ENCODE data around the gene ANGPT4.

ANGPT4 gene

GRCh38 chr20:952196-952795, 36.2 kb upstream of the ANGPT4 start:
- no peak overlapping the region for H2AFZ ChIP-seq (ENCODE audit: low read depth, low read length)
- H3K4me1 ChIP-seq (ENCODE audit: insufficient read depth, low read length), result no peaks in the 10 kb centered on the region
- no peaks in the 10 kb centered on the region for H3K27me3 ChIP-seq (ENCODE audit: insufficient read depth, low read length)
- no peaks in the 10 kb centered on the region for H3K9me3 ChIP-seq (ENCODE audit: low read length)
- no peak overlapping the region for H3K4me3 ChIP-seq (ENCODE audit: low read length)
- H3K36me3 ChIP-seq (ENCODE audit: insufficient read depth, low read length), result no peaks in the 10 kb centered on the region

GRCh38 chr20:951384-952169, 35.4 kb upstream of the ANGPT4 start:
- no peak overlapping the region for H3K4me3 ChIP-seq (ENCODE audit: low read length)
- no peaks in the 10 kb centered on the region for H3K36me3 ChIP-seq (ENCODE audit: insufficient read depth, low read length)
- H3K27me3 ChIP-seq (ENCODE audit: insufficient read depth, low read length), result no peaks in the 10 kb centered on the region

GRCh38 chr20:949717-950116, 33.6 kb upstream of the ANGPT4 start:
- Histone ChIP-seq H2AFZ (ENCODE audit: low read depth, low read length) (no peak overlapping the region), H3K9me3 (ENCODE audit: low read length) (no peaks in the 10 kb centered on the region), H3K27me3 (ENCODE audit: insufficient read depth, low read length) (no peaks in the 10 kb centered on the region), H3K4me1 (ENCODE audit: insufficient read depth, low read length) (no peaks in the 10 kb centered on the region), H3K36me3 (ENCODE audit: insufficient read depth, low read length) (no peaks in the 10 kb centered on the region), H3K4me3 (ENCODE audit: low read length) (no peak overlapping the region)

More at GRCh38 chr20:951384-952169, 35.4 kb upstream of the ANGPT4 start:
- H2AFZ ChIP-seq (ENCODE audit: low read depth, low read length), result no peak overlapping the region
- H3K4me1 ChIP-seq (ENCODE audit: insufficient read depth, low read length), result no peaks in the 10 kb centered on the region
- no peaks in the 10 kb centered on the region for H3K9me3 ChIP-seq (ENCODE audit: low read length)

- Histone ChIP-seq H3K4me1 (ENCODE audit: insufficient read depth, low read length) (no peaks in the 10 kb centered on the region), H3K36me3 (ENCODE audit: insufficient read depth, low read length) (no peaks in the 10 kb centered on the region), H3K9me3 (ENCODE audit: low read length) (no peaks in the 10 kb centered on the region), H2AFZ (ENCODE audit: low read depth, low read length) (no peak overlapping the region), H3K27me3 (ENCODE audit: insufficient read depth, low read length) (no peaks in the 10 kb centered on the region), H3K4me3 (ENCODE audit: low read length) (no peak overlapping the region)
Measured at GRCh38 chr20:946826-947225, 30.7 kb upstream of the ANGPT4 start.

GRCh38 chr20:945841-946240, 29.7 kb upstream of the ANGPT4 start:
- H3K4me1 ChIP-seq (ENCODE audit: insufficient read depth, low read length), result no peaks in the 10 kb centered on the region
- no peaks in the 10 kb centered on the region for H3K9me3 ChIP-seq (ENCODE audit: low read length)
- H3K4me3 ChIP-seq (ENCODE audit: low read length), result no peak overlapping the region
- no peaks in the 10 kb centered on the region for H3K27me3 ChIP-seq (ENCODE audit: insufficient read depth, low read length)
- H3K36me3 ChIP-seq (ENCODE audit: insufficient read depth, low read length), result no peaks in the 10 kb centered on the region
- no peak overlapping the region for H2AFZ ChIP-seq (ENCODE audit: low read depth, low read length)

GRCh38 chr20:944774-945410, 28.8 kb upstream of the ANGPT4 start:
- Histone ChIP-seq H3K4me3 (ENCODE audit: low read length) (no peak overlapping the region), H2AFZ (ENCODE audit: low read depth, low read length) (no peak overlapping the region), H3K4me1 (ENCODE audit: insufficient read depth, low read length) (no peaks in the 10 kb centered on the region), H3K27me3 (ENCODE audit: insufficient read depth, low read length) (no peaks in the 10 kb centered on the region), H3K9me3 (ENCODE audit: low read length) (no peaks in the 10 kb centered on the region), H3K36me3 (ENCODE audit: insufficient read depth, low read length) (no peaks in the 10 kb centered on the region)

- no peaks in the 10 kb centered on the region for H3K9me3 ChIP-seq (ENCODE audit: low read length)
- no peaks in the 10 kb centered on the region for H3K36me3 ChIP-seq (ENCODE audit: insufficient read depth, low read length)
- no peaks in the 10 kb centered on the region for H3K4me1 ChIP-seq (ENCODE audit: insufficient read depth, low read length)
- H2AFZ ChIP-seq (ENCODE audit: low read depth, low read length), result no peak overlapping the region
- H3K27me3 ChIP-seq (ENCODE audit: insufficient read depth, low read length), result no peaks in the 10 kb centered on the region
- no peak overlapping the region for H3K4me3 ChIP-seq (ENCODE audit: low read length)
Measured at GRCh38 chr20:944148-944547, 28.0 kb upstream of the ANGPT4 start.

GRCh38 chr20:942611-943010, 26.5 kb upstream of the ANGPT4 start:
- H3K27me3 ChIP-seq (ENCODE audit: insufficient read depth, low read length), result no peaks in the 10 kb centered on the region
- no peaks in the 10 kb centered on the region for H3K9me3 ChIP-seq (ENCODE audit: low read length)
- no peak overlapping the region for H2AFZ ChIP-seq (ENCODE audit: low read depth, low read length)
- H3K36me3 ChIP-seq (ENCODE audit: insufficient read depth, low read length), result no peaks in the 10 kb centered on the region
- no peak overlapping the region for H3K4me3 ChIP-seq (ENCODE audit: low read length)
- no peaks in the 10 kb centered on the region for H3K4me1 ChIP-seq (ENCODE audit: insufficient read depth, low read length)

- no peak overlapping the region for H2AFZ ChIP-seq (ENCODE audit: low read depth, low read length)
- H3K4me3 ChIP-seq (ENCODE audit: low read length), result no peak overlapping the region
- no peaks in the 10 kb centered on the region for H3K36me3 ChIP-seq (ENCODE audit: insufficient read depth, low read length)
- H3K9me3 ChIP-seq (ENCODE audit: low read length), result no peaks in the 10 kb centered on the region
- H3K4me1 ChIP-seq (ENCODE audit: insufficient read depth, low read length), result no peaks in the 10 kb centered on the region
- no peaks in the 10 kb centered on the region for H3K27me3 ChIP-seq (ENCODE audit: insufficient read depth, low read length)
Measured at GRCh38 chr20:940926-941325, 24.8 kb upstream of the ANGPT4 start.

- Histone ChIP-seq H3K27me3 (ENCODE audit: insufficient read depth, low read length) (no peaks in the 10 kb centered on the region), H3K9me3 (ENCODE audit: low read length) (no peaks in the 10 kb centered on the region)
Measured at GRCh38 chr20:939606-940005, 23.5 kb upstream of the ANGPT4 start.

GRCh38 chr20:934186-934840, 18.2 kb upstream of the ANGPT4 start:
- Histone ChIP-seq H3K4me3 (ENCODE audit: low read length) (no peak overlapping the region), H3K27me3 (ENCODE audit: insufficient read depth, low read length) (no peaks in the 10 kb centered on the region), H2AFZ (ENCODE audit: low read depth, low read length) (no peak overlapping the region), H3K4me1 (ENCODE audit: insufficient read depth, low read length) (no peaks in the 10 kb centered on the region), H3K36me3 (ENCODE audit: insufficient read depth, low read length) (no peaks in the 10 kb centered on the region), H3K9me3 (ENCODE audit: low read length) (no peaks in the 10 kb centered on the region)

More at GRCh38 chr20:939606-940005, 23.5 kb upstream of the ANGPT4 start:
- H2AFZ ChIP-seq (ENCODE audit: low read depth, low read length), result no peak overlapping the region
- no peak overlapping the region for H3K4me3 ChIP-seq (ENCODE audit: low read length)
- H3K4me1 ChIP-seq (ENCODE audit: insufficient read depth, low read length), result no peaks in the 10 kb centered on the region
- no peaks in the 10 kb centered on the region for H3K36me3 ChIP-seq (ENCODE audit: insufficient read depth, low read length)

- Histone ChIP-seq H2AFZ (ENCODE audit: low read depth, low read length) (no peak overlapping the region), H3K4me3 (ENCODE audit: low read length) (no peak overlapping the region), H3K4me1 (ENCODE audit: insufficient read depth, low read length) (no peaks in the 10 kb centered on the region), H3K36me3 (ENCODE audit: insufficient read depth, low read length) (no peaks in the 10 kb centered on the region), H3K9me3 (ENCODE audit: low read length) (no peaks in the 10 kb centered on the region), H3K27me3 (ENCODE audit: insufficient read depth, low read length) (no peaks in the 10 kb centered on the region)
Measured at GRCh38 chr20:933029-933428, 16.9 kb upstream of the ANGPT4 start.

GRCh38 chr20:931401-931800, 15.3 kb upstream of the ANGPT4 start:
- no peaks in the 10 kb centered on the region for H3K36me3 ChIP-seq (ENCODE audit: insufficient read depth, low read length)
- H3K4me1 ChIP-seq (ENCODE audit: insufficient read depth, low read length), result no peaks in the 10 kb centered on the region
- H3K9me3 ChIP-seq (ENCODE audit: low read length), result no peaks in the 10 kb centered on the region
- no peaks in the 10 kb centered on the region for H3K27me3 ChIP-seq (ENCODE audit: insufficient read depth, low read length)
- no peak overlapping the region for H2AFZ ChIP-seq (ENCODE audit: low read depth, low read length)
- no peak overlapping the region for H3K4me3 ChIP-seq (ENCODE audit: low read length)
